SU-DHL-6 (cell line): ENCODE measurements around the gene GDF7.

Source experiments
- H2AFZ ChIP-seq: fragments of 200-600 bp; sonication (generic); 2 replicates; pipeline ENCODE4 v1.6.1; 2014; ENCODE audit warnings: low read depth, mild to moderate bottlenecking, moderate library complexity, mixed read lengths, antibody characterized with exemption, low read length; ENCODE audit not compliant: severe bottlenecking
- H3F3A ChIP-seq: fragments of 200-600 bp; shearing (Covaris generic); 2 replicates; pipeline ENCODE4 v1.6.0; 2016; ENCODE audit warnings: antibody characterized with exemption, mild to moderate bottlenecking; ENCODE audit not compliant: insufficient read depth
- H3K27ac ChIP-seq: fragments of 200-600 bp; sonication (generic); 2 replicates; pipeline ENCODE4 v1.5.1; 2016; ENCODE audit warnings: low read depth, mild to moderate bottlenecking, low read length, moderate library complexity, mixed read lengths
- H3K27me3 ChIP-seq: fragments of 200-600 bp; sonication (generic), shearing (Covaris generic); 2 replicates; pipeline ENCODE4 v1.6.0; 2014; ENCODE audit warnings: mild to moderate bottlenecking, low read length
- H3K36me3 ChIP-seq: fragments of 200-600 bp; sonication (generic); 2 replicates; pipeline ENCODE4 v1.6.1; 2014; ENCODE audit warnings: mild to moderate bottlenecking, low read length, mixed read lengths
- H3K4me2 ChIP-seq: fragments of 300-600, 200-600 bp; shearing (Covaris generic), sonication (generic); 2 replicates; pipeline ENCODE4 v1.6.0; 2014; ENCODE audit warnings: low read length, low read depth, mild to moderate bottlenecking; ENCODE audit not compliant: poor library complexity, severe bottlenecking
- H3K4me3 ChIP-seq: fragments of 200-600 bp; sonication (generic); 2 replicates; pipeline ENCODE4 v1.5.1; 2014; ENCODE audit warnings: antibody characterized with exemption, low read length, mild to moderate bottlenecking, mixed read lengths; ENCODE audit not compliant: insufficient read depth, poor library complexity, severe bottlenecking
- H3K79me2 ChIP-seq: fragments of 200-600 bp; sonication (generic); 2 replicates; pipeline ENCODE4 v1.6.1; 2014; ENCODE audit warnings: mild to moderate bottlenecking, low read length, moderate library complexity; ENCODE audit not compliant: insufficient read depth
- H3K9ac ChIP-seq: fragments of 200-600 bp; sonication (generic); 2 replicates; pipeline ENCODE4 v1.7.0; 2014; ENCODE audit warnings: mild to moderate bottlenecking, low read length
- H3K9me2 ChIP-seq: fragments of 200-600 bp; sonication (generic); replicated peaks from 2 replicates; pipeline ENCODE4 v1.6.1; 2014; ENCODE audit warnings: low read length; ENCODE audit not compliant: insufficient read depth
- H3K9me3 ChIP-seq: fragments of 200-600 bp; sonication (generic); 2 replicates; pipeline ENCODE4 v1.6.1; 2014; ENCODE audit warnings: low read length, mixed read lengths; ENCODE audit not compliant: insufficient read depth
- H4K20me1 ChIP-seq: fragments of 200-600 bp; sonication (generic); 2 replicates; pipeline ENCODE4 v1.6.1; 2014; ENCODE audit warnings: low read depth, mild to moderate bottlenecking, antibody characterized with exemption, low read length, moderate library complexity, mixed read lengths
- EZH2phosphoT487 ChIP-seq: fragments of 200-600 bp; sonication (generic), shearing (Covaris generic); conservative IDR thresholded peaks from 2 replicates; pipeline ENCODE4 v1.6.1; 2018; ENCODE audit warnings: mild to moderate bottlenecking, antibody characterized with exemption, low read length, moderate library complexity, mixed read lengths
- TF ChIP-seq, protein P1 (sequence below): fragments of 200-600 bp; sonication (generic); IDR thresholded peaks from one replicate; pipeline ENCODE4 v1.5.1; 2017; ENCODE audit warnings: antibody characterized with exemption, mild to moderate bottlenecking, low read length, moderate library complexity; ENCODE audit not compliant: insufficient read depth, poor library complexity, severe bottlenecking

The GDF7 gene

DNA sequence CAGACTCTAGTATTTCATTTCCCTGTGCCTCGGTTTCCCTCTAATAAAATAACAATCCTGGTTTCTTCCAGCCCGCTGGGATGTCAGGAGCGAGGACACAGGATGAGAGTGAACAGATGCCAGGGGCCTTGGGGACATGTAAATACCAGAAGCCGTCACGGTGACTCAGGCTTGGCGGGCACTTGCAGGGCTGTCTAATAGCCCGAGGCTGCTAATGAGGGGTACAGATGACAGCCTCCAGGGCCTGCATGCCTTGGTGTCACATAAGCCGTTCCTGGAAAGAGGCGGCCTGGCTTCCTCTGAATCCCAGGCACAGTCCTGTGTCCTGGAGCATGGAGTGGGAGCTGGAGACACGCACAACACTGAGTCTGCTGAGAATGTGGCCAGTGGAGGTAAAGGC, 44.2 kb upstream of the GDF7 start:
- H4K20me1 ChIP-seq: no peaks in the 10 kb centered on the region
- no peaks in the 10 kb centered on the region for H3K36me3 ChIP-seq
- H3K4me2 ChIP-seq: no peak overlapping the region
- H3K9me2 ChIP-seq: no peaks in the 10 kb centered on the region
- H3K9ac ChIP-seq: no peak overlapping the region
- H3K9me3 ChIP-seq: no peaks in the 10 kb centered on the region
- H3K79me2 ChIP-seq: no peaks in the 10 kb centered on the region
- no peak for TF ChIP-seq EZH2phosphoT487
- TF ChIP-seq, protein P1, sequence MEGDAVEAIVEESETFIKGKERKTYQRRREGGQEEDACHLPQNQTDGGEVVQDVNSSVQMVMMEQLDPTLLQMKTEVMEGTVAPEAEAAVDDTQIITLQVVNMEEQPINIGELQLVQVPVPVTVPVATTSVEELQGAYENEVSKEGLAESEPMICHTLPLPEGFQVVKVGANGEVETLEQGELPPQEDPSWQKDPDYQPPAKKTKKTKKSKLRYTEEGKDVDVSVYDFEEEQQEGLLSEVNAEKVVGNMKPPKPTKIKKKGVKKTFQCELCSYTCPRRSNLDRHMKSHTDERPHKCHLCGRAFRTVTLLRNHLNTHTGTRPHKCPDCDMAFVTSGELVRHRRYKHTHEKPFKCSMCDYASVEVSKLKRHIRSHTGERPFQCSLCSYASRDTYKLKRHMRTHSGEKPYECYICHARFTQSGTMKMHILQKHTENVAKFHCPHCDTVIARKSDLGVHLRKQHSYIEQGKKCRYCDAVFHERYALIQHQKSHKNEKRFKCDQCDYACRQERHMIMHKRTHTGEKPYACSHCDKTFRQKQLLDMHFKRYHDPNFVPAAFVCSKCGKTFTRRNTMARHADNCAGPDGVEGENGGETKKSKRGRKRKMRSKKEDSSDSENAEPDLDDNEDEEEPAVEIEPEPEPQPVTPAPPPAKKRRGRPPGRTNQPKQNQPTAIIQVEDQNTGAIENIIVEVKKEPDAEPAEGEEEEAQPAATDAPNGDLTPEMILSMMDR: no peak
- no peak overlapping the region for H3K27ac ChIP-seq
- H2AFZ ChIP-seq: no peak overlapping the region
- no peaks in the 10 kb centered on the region for H3F3A ChIP-seq
- H3K4me3 ChIP-seq: no peak overlapping the region
- H3K27me3 ChIP-seq: no peaks in the 10 kb centered on the region

DNA sequence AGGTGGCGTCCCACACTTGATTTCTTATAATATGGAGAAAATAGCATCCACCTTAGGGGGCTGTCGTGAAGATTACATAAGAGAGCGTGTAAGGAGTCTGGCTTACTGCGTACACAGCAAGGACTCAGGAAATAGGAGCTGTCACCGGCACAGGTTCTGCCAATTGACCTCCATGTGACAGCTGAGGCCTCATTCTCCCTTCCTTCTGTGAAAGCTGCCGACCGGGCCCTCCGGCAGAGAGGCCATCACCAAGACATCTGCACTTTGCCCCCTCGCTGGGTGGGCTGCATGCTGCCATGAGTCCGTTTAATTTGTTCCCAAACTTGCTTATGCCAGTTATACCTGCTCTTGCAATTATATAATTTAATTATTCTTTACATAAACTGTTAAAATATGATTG, 43.7 kb upstream of the GDF7 start:
- no peak for TF ChIP-seq EZH2phosphoT487
- TF ChIP-seq, protein P1: no peak
- Histone ChIP-seq H3K9me3 (no peaks in the 10 kb centered on the region), H2AFZ (no peak overlapping the region), H3K9ac (no peak overlapping the region), H3K79me2 (no peaks in the 10 kb centered on the region), H3F3A (no peaks in the 10 kb centered on the region), H3K36me3 (no peaks in the 10 kb centered on the region), H3K4me3 (no peak overlapping the region), H3K27me3 (no peaks in the 10 kb centered on the region), H3K27ac (no peak overlapping the region), H3K9me2 (no peaks in the 10 kb centered on the region), H3K4me2 (no peak overlapping the region), H4K20me1 (no peaks in the 10 kb centered on the region)

DNA sequence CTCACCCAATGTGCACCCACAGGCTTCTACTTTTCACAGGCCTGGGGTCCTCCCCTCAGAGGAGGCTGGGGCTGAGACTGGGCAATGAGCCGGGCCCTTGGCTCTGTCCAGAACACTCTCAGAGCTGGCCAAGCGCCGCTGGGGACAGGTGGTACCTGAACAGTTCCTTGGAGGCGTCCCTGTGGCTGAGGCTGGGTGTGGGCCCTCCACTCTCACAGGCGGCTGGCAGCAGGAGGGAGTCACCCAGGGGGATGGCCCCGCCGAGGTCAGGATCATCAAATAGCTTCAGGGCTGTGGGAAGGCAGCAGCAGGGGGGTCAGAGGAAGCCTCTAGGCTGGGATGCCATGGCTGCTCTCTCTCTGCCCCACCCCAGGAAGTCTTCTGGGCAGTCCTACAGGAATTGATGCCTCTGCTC, 43.2 kb upstream of the GDF7 start:
- no peak overlapping the region for H3K27ac ChIP-seq
- no peaks in the 10 kb centered on the region for H3K36me3 ChIP-seq
- no peak overlapping the region for H3K4me2 ChIP-seq
- no peak for TF ChIP-seq EZH2phosphoT487
- TF ChIP-seq, protein P1: no peak
- no peaks in the 10 kb centered on the region for H3K9me2 ChIP-seq
- H3K27me3 ChIP-seq: no peaks in the 10 kb centered on the region
- no peak overlapping the region for H3K4me3 ChIP-seq
- H3F3A ChIP-seq: no peaks in the 10 kb centered on the region
- no peaks in the 10 kb centered on the region for H4K20me1 ChIP-seq
- no peak overlapping the region for H2AFZ ChIP-seq
- H3K9me3 ChIP-seq: no peaks in the 10 kb centered on the region
- no peaks in the 10 kb centered on the region for H3K79me2 ChIP-seq
- no peak overlapping the region for H3K9ac ChIP-seq
